HG02759 (cell line): ENCODE measurements around the gene KANSL1.

Experiments
- ATAC-seq: cut with Tn5 transposase; IDR thresholded peaks from one replicate; pipeline ENCODE4 v1.9.1; 2021; ENCODE audit warnings: mild to moderate bottlenecking, moderate library complexity; ENCODE audit not compliant: unreplicated experiment

KANSL1 gene

DNA sequence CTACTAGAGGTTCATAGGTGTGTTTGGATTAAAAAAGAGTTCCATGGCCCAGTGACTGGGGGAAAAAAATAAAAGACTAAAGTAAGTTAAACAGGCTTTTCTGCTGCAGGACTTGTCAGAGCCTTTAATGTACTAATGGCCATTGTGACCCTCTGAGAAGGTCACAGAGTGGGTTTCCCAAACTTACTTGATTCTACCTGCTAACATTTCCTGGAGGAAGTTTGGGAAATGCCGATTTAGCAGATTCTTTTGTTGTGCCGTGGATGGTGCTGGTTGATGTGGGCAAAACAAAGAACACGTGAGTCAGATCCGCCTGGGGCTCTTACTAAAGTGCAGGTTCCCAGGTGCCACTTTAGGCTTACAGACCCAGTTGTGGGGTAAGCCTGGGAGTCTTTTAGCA lies 207.8 kb downstream of the KANSL1 start:
- no peak for ATAC-seq

DNA sequence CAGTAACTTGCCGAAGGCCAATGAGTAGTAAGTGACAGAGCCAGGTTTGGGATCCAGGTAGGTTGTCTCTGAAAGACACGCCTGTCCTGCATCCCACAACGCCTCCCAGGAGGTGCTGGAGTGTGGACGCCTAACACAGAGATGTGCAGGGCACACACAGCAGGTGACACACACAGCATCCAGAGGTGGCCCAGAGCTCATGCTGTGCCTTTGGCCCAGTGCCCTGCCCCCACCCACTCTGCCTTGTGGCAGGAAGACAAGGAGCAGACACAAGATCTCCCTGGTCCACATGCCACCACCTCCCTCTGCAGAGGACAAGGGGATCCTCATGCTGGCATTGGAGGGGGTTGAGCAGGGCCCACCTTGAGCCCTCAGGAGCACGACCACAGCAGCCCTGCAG lies 208.9 kb downstream of the KANSL1 start:
- ATAC-seq: no peak

DNA sequence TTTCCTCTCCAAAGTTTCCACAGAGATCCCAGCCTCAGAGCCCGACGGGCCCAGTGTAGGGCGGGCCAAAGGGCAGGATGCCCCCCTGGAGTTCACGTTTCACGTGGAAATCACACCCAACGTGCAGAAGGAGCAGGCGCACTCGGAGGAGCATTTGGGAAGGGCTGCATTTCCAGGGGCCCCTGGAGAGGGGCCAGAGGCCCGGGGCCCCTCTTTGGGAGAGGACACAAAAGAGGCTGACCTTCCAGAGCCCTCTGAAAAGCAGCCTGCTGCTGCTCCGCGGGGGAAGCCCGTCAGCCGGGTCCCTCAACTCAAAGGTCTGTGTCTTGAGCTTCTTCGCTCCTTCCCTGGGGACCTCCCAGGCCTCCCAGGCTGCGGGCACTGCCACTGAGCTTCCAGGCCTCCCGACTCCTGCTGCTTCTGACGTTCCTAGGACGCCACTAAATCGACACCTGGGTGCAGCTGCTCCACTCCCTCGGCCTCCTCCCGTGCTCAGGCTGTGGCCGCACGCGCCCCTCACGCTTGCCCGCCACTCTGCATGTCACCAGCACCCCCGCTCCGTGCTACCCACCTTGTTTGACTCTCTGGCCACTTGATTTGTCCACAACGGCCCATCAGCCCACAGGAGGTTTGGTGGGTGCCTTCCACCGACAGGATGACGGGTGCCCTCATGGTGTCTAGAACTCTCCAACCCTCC lies 209.5 kb downstream of the KANSL1 start:
- ATAC-seq: no peak

DNA sequence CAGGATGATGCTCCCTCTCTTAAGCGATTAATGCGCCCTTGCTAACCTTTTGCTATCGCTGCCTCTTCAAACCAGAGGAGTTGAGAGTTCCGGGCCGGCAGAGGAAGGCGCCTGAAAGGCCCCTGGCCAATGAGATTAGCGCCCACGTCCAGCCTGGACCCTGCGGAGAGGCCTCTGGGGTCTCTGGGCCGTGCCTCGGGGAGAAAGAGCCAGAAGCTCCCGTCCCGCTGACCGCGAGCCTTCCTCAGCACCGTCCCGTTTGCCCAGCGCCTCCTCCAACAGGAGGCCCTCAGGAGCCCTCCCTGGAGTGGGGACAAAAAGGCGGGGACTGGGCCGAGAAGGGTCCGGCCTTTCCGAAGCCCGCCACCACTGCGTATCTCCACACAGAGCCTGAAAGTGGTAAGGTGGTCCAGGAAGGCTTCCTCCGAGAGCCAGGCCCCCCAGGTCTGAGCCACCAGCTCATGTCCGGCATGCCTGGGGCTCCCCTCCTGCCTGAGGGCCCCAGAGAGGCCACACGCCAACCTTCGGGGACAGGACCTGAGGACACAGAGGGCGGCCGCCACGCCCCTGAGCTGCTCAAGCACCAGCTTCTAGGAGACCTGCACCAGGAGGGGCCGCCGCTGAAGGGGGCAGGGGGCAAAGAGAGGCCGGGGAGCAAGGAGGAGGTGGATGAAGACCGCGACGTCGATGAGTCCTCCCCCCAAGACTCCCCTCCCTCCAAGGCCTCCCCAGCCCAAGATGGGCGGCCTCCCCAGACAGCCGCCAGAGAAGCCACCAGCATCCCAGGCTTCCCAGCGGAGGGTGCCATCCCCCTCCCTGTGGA lies 210.2 kb downstream of the KANSL1 start:
- no peak for ATAC-seq

DNA sequence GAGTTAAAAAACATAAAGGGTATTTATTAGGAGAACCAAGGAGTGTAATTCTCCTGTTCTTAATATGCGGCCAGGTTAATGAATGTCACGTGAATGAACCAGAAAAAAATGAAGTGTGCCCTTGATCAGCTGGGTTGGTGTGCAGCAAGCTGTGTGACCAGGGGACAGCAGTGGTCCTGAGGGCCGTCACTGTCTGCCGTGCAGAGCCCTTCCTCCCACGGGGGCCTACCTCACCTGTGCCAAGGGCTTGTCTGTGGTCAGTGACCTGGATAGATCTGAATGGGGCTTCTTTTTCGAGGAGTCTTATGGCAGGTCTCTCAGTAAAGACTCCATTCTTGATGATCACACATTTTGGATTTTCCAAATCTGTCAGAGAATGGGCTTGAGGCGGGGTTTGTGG lies 211.9 kb downstream of the KANSL1 start:
- ATAC-seq: no peak

DNA sequence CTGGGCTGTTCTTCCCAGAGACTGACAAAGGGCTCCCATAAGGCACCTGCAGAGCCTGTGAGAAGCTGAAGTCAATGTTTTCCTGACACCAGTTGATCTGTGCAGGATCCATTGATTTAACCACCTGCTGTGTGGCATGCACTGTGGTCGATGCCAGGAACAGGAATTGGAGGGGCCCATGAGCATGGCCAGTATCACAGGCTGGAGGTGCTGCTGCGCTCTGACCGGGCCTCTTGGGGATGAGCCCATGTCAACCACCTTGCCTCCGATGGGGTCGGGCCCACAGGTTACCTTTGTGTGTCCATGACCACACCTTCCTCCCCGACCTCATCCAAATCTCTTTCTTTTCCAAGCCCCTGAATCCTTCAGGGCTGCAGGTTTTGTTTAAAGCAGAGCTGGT lies 212.4 kb downstream of the KANSL1 start:
- ATAC-seq: no peak
